Measurements from ENCODE around the gene FAM227B.

DNA sequence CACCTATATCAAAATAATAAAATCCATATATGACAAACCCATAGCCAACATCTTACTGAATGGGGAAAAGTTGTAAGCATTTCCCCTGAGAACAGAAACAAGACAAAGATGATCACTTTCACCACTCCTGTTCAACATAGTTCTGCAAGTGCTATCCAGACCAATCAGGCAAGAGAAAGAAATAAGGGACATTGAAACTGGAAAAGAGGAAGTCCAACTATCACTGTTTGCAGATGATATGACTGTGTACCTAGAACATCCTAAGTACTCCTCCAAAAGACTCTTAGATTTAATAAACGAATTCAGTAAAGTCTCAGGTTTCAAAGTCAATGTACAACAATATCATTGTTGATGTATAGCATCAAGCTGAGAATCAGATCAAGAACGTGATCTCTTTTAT, 233.1 kb downstream of the FAM227B start:
- TF ChIP-seq, protein P1, sequence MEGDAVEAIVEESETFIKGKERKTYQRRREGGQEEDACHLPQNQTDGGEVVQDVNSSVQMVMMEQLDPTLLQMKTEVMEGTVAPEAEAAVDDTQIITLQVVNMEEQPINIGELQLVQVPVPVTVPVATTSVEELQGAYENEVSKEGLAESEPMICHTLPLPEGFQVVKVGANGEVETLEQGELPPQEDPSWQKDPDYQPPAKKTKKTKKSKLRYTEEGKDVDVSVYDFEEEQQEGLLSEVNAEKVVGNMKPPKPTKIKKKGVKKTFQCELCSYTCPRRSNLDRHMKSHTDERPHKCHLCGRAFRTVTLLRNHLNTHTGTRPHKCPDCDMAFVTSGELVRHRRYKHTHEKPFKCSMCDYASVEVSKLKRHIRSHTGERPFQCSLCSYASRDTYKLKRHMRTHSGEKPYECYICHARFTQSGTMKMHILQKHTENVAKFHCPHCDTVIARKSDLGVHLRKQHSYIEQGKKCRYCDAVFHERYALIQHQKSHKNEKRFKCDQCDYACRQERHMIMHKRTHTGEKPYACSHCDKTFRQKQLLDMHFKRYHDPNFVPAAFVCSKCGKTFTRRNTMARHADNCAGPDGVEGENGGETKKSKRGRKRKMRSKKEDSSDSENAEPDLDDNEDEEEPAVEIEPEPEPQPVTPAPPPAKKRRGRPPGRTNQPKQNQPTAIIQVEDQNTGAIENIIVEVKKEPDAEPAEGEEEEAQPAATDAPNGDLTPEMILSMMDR (conservative IDR thresholded peaks at IDR 0.05 in 1 of 2, IDR thresholded peaks at IDR 0.05 in 1 of 2; ENCODE audit: low read depth in 1 of 2, low read length in 2 of 2): no peak
- TF ChIP-seq EZH2 (IDR thresholded peaks at IDR 0.05; ENCODE audit: low read length, missing control alignments): no peak
